Measurements from ENCODE around the gene NRXN2.

Gene NRXN2

GRCh38 chr11:64643920-64644646 is 78.9 kb downstream of the NRXN2 start:
- DNase-seq = no peak

GRCh38 chr11:64643256-64643881 is 79.6 kb downstream of the NRXN2 start:
- DNase-seq = no peak

GRCh38 chr11:64642871-64643255 is 80.1 kb downstream of the NRXN2 start:
- no peak for DNase-seq

GRCh38 chr11:64642418-64642735 is 80.6 kb downstream of the NRXN2 start:
- no peak for DNase-seq

- DNase-seq = no peak
Observed at GRCh38 chr11:64641596-64642417, 81.2 kb downstream of the NRXN2 start.

GRCh38 chr11:64639885-64640284 is 83.1 kb downstream of the NRXN2 start:
- no peak for DNase-seq

- DNase-seq = no peak
Observed at GRCh38 chr11:64638829-64639228, 84.2 kb downstream of the NRXN2 start.

GRCh38 chr11:64638018-64638665 is 84.9 kb downstream of the NRXN2 start:
- no peak for DNase-seq

- DNase-seq = no peak
Observed at GRCh38 chr11:64637334-64638017, 85.5 kb downstream of the NRXN2 start.

GRCh38 chr11:64633555-64634159 is 89.3 kb downstream of the NRXN2 start:
- no peak for DNase-seq

- DNase-seq = no peak
Observed at GRCh38 chr11:64632654-64633053, 90.3 kb downstream of the NRXN2 start.

- DNase-seq = no peak
Observed at GRCh38 chr11:64632237-64632636, 90.8 kb downstream of the NRXN2 start.

- DNase-seq = no peak
Observed at GRCh38 chr11:64631675-64632074, 91.3 kb downstream of the NRXN2 start.

- no peak for DNase-seq
Observed at GRCh38 chr11:64629796-64630562, 93.0 kb downstream of the NRXN2 start.

GRCh38 chr11:64629103-64629502 is 93.9 kb downstream of the NRXN2 start:
- no peak for DNase-seq

GRCh38 chr11:64628596-64628995 is 94.4 kb downstream of the NRXN2 start:
- DNase-seq = no peak

GRCh38 chr11:64627371-64627770 is 95.6 kb downstream of the NRXN2 start:
- no peak for DNase-seq

- no peak for DNase-seq
Observed at GRCh38 chr11:64626637-64627036, 96.4 kb downstream of the NRXN2 start.

GRCh38 chr11:64624883-64625481 is 98.0 kb downstream of the NRXN2 start:
- peak; percentile 33 for DNase-seq

GRCh38 chr11:64622681-64623080 is 100.3 kb downstream of the NRXN2 start:
- no peak for DNase-seq

Measured in CD4-positive, alpha-beta T cell treated with Interleukin-15 for 1 hour (primary cell).